Measurements from ENCODE around the gene PGRMC1. TPM values are rescaled to one million over a fixed set of nuclear protein-coding genes. Genes with fewer than 3 reads are reported as not detected.
A peak's percentile ranks its signal among the peaks of the same experiment; 100 is the strongest.

PGRMC1 gene
- total RNA-seq (10 to 100 TPM in 3 of 4 donors, 1 to 10 TPM in 1; 6.3 to 15.4 (median 10.7) TPM), polyA plus RNA-seq (10 to 100 TPM in 1 of 3 donors, 1 to 10 TPM in 2; 7.1 to 12.0 (median 9.8) TPM)
- long read RNA-seq, donor 1, transcript PGRMC1-201 (3 exons, 1,911 nt): major isoform, 8 of 8 reads
- long read RNA-seq, donor 1, partial matches to known transcripts: 0 of 8 reads
- long read RNA-seq, donor 1, other reads (novel, unspliced or antisense): 0 of 8 reads
- long read RNA-seq, donor 2, transcript PGRMC1-201 (3 exons, 1,911 nt): major isoform, 15 of 16 reads
- long read RNA-seq, donor 2, partial matches to known transcripts: 1 of 16 reads
- long read RNA-seq, donor 2, other reads (novel, unspliced or antisense): 0 of 16 reads

DNA sequence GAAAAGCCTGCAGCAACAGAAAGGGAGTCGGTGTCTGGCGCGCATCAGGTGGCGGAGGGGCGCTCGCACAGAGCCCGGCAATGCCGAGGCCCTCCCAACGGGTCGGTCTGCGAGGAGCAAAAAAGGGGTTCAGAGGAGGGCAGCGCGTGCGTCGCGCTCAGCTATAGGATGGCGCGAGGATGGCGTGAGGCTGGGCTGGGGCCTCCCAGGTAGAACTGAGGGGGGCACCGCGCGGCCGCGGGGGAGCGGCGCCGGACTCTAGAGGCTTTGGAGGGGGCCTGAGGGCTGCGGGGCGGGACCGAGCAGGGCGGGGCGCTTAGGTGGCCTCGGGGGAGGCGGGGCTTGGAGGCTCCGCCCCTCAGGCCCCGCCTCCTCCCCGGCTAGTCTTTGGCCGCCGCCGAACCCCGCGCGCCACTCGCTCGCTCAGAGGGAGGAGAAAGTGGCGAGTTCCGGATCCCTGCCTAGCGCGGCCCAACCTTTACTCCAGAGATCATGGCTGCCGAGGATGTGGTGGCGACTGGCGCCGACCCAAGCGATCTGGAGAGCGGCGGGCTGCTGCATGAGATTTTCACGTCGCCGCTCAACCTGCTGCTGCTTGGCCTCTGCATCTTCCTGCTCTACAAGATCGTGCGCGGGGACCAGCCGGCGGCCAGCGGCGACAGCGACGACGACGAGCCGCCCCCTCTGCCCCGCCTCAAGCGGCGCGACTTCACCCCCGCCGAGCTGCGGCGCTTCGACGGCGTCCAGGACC is at the start of gene PGRMC1:
TSS of gene PGRMC1 (plus strand) at position 414 of the 751 bp plus-strand sequence. CDS start at position 493, 79 bp downstream.
- H3K4me3 ChIP-seq: peak within 1 kb of the TSS; percentile 66
- H3K36me3 ChIP-seq (ENCODE audit: insufficient read depth in 1 of 2, low read depth in 1 of 2): no peaks in the 10 kb centered on the region
- 0 to 25% (median 0%) methylated on average over 5 to 75 of the region's 82 CpGs for WGBS, 3 donors
- peak; percentile 84 to 93 (median 92) for ATAC-seq
- no peak for TF ChIP-seq CTCF (IDR thresholded peaks at IDR 0.05)
- no peaks in the 10 kb centered on the region for H3K4me1 ChIP-seq
- H3K9me3 ChIP-seq: no peaks in the 10 kb centered on the region
- intact Hi-C loops (cut with DNase I): no loop called here
- H3K27me3 ChIP-seq (ENCODE audit: insufficient read depth in 3 of 3, low read length in 2 of 3): peaks cover 0 to 19% (median 0%) of the 10 kb centered on the region in 3 donors
- peak; percentile 76 to 86 for DNase-seq
- H3K27ac ChIP-seq: peak within 1 kb of the TSS; percentile 63

GRCh38 chrX:119186763-119187162 is 49.3 kb upstream of the PGRMC1 start:
- Histone ChIP-seq H3K36me3 (ENCODE audit: insufficient read depth in 1 of 2, low read depth in 1 of 2) (no peaks in the 10 kb centered on the region), H3K9me3 (no peaks in the 10 kb centered on the region), H3K4me3 (no peak overlapping the region), H3K4me1 (no peaks in the 10 kb centered on the region), H3K27ac (no peak overlapping the region), H3K27me3 (ENCODE audit: insufficient read depth in 3 of 3, low read length in 2 of 3) (no peaks in the 10 kb centered on the region)
- intact Hi-C loops (cut with DNase I): no loop called here
- ATAC-seq (no peak), DNase-seq (no peak)
- no peak for TF ChIP-seq CTCF (IDR thresholded peaks at IDR 0.05)
- 65 to 74% (median 74%) methylated on average over 8 of the region's 8 CpGs for WGBS, 3 donors

- 86 to 94% (median 89%) methylated on average over 4 of the region's 4 CpGs for whole genome bisulfite sequencing, 3 donors
- no peak for TF ChIP-seq CTCF (IDR thresholded peaks at IDR 0.05)
- Histone ChIP-seq H3K27me3 (ENCODE audit: insufficient read depth in 3 of 3, low read length in 2 of 3) (no peaks in the 10 kb centered on the region), H3K9me3 (no peaks in the 10 kb centered on the region), H3K4me1 (no peaks in the 10 kb centered on the region), H3K27ac (no peak overlapping the region), H3K4me3 (no peak overlapping the region), H3K36me3 (ENCODE audit: insufficient read depth in 1 of 2, low read depth in 1 of 2) (no peaks in the 10 kb centered on the region)
- ATAC-seq: no peak
- no peak for DNase-seq
- intact Hi-C loops (cut with DNase I): no loop called here
These were observed 48.8 kb upstream of the PGRMC1 start for GRCh38 chrX:119187298-119187697.

- H3K4me3 ChIP-seq: no peak overlapping the region
- no peak for ATAC-seq
- intact Hi-C loops (cut with DNase I): no loop called here
These were observed 47.0 kb upstream of the PGRMC1 start for GRCh38 chrX:119189115-119189514.

More at GRCh38 chrX:119189115-119189514, 47.0 kb upstream of the PGRMC1 start:
- no peak for TF ChIP-seq CTCF (IDR thresholded peaks at IDR 0.05)
- DNase-seq: no peak
- no peak overlapping the region for H3K27ac ChIP-seq
- H3K4me1 ChIP-seq: no peaks in the 10 kb centered on the region
- no peaks in the 10 kb centered on the region for H3K36me3 ChIP-seq (ENCODE audit: insufficient read depth in 1 of 2, low read depth in 1 of 2)
- H3K27me3 ChIP-seq (ENCODE audit: insufficient read depth in 3 of 3, low read length in 2 of 3): no peaks in the 10 kb centered on the region
- no peaks in the 10 kb centered on the region for H3K9me3 ChIP-seq
- WGBS, 3 donors: 89 to 100% (median 92%) methylated on average over 3 of the region's 3 CpGs
